Measurements from ENCODE around the gene RGS6.

Gene RGS6

DNA sequence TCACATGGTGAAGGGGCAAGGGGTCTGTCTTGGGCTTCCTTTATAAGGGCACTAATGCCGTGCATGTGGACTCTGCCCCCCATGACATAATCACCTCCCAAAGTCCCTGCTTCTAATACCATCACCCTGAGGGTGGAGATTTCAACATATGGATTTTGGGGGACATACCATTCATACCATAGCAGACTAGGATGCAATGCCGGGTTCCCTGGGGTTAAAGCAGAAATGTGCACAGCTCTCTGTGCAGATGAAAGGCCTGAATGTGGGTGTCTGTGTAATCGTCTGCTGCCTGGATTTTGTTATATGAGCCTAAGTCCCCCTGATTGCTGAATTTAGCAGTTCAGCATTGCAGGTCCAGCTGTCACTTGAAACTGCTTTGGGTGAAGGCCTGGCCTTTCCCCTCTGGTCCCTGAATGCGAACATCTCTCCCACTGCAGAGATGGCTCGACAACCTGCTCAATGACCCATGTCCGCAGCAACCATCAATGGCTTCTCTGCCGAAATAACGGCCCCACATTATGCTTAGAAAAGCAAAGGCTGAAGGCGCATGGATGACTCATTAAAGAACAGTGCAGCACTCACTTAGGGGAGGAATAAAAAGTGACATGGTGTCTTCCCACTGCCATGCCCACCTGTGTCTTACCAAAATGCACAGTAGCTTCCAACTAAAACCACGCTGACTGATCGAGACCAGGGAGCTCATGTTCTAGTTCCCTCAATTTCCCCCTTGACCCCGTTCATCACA is 675.3 kb downstream of the RGS6 start:
- DNase-seq (ENCODE audit: low read depth in 3 of 3): no peak

DNA sequence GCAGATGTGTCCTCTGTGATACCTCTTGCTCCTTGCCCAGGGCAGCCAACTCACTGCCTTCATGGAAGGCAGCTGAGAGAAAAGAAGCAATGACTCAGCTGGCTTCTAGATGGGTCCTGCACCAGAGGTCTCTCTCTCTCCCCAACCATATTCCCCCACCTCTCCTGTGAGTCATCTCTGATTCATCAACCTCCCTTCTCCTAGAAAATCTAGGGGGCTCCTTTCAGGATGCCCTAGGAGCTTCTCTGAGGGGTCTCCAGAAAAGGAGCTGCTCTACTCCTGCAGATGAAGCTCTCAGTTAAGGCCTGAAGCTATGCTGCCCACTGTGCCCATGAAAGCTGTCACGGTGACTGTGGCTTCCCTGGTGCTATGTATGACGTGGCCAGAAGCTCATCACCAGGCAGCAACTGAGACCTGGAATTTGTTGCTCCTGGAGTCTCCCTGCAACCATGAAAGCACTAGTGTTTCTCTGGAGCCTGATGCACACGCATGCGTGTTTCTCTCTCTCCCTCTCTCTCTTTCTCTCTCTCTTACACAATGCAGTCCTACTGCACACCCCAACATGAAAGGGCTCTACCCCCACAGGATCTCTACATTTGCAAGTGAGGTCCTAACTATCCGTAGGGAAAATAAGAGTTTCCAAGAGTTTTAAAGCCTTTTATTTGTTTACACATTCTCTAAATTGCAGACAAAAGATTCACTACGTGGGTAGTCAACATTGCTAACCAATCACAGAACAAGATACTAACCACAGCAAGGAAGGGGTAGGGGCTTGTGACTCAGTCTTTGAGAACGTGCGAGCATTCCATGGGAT is 676.4 kb downstream of the RGS6 start:
- no peak for DNase-seq (ENCODE audit: low read depth in 3 of 3)

DNA sequence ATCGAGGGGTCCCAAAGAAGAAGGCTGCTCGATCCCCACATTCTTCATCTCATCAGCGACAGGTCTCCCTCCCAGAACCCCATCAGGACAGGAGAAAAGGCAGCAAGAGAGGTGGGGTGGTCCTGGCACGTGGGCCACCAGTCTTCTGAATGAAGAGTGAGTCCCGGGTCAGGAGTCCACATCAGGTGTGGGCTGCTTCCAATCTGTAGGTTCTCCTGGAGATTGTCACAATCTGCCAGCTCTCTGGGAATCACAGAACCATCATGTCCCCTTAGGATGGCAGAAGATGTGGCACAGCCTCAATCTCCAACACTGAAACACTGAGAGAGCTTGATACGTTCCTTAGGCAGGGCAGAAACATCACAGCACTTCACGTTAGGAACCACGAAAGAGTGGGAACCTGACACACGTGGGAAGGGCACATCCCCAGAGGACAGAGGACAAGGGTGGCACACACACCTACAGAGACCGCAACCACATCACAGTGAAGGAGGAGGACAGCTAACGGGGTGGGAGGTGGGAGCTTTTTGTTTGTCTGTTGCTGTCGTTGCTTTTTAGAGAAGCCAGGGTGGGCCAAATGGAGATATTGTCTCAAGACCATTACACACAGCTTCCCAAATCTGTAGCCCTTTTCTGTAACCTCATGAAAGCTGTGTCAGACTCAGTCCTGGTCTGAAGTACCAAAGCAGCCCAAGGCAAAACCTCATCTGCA is 677.1 kb downstream of the RGS6 start:
- DNase-seq (ENCODE audit: low read depth in 3 of 3): no peak

DNA sequence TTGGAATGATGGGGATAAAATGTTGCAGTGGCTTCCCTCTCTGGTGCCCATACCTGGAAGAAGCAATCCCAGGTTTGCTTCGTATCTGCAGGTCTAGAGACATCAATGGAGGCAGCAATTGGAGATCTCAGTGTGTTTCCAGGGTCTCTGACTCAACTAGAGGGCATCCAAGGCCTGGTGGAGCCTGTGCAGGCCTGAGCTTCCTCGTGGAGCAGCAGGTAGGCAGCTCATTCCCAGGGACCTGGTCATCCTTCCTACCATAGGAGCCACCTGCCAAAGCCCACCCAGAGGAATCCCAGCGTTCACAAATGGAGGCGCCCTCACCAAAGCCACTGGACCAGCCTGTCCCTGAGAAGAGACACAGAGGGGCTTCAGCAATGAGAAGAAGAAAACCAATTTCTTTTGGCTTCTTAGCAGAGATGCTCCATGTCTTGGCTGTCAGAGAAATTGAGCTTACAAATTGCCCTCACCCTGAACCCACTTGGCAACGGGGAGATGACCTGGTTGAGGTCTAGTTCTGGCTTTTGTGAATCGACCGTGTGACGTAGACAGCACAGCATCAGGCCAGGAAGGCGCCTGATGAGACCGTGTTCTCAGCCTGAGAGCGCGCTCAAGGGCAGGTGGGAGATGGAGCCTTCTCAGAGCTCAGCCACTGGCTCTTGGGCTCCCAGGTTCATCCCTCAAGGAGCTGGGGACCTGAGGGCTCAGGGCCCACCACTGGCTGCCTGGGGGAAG is 678.0 kb downstream of the RGS6 start:
- DNase-seq (ENCODE audit: low read depth in 3 of 3): no peak

DNA sequence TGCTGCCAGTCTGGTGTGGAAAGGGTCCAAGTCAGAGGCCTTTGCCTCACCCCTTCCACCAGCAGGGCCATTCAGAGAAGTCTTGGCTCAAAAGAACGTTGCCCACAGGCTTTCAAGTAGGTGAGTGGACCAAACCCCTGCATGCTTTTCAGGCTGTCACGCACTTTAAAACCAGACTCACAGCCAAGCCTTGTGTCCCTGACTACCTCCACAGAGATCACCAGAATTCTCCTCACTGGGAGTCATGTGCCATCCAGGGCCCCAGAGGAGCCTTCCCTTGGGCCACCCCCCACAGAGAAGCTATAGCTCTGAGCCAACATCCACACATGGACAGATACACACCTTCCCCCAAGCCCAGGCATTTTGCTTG is 678.6 kb downstream of the RGS6 start:
- DNase-seq (ENCODE audit: low read depth in 3 of 3): no peak

DNA sequence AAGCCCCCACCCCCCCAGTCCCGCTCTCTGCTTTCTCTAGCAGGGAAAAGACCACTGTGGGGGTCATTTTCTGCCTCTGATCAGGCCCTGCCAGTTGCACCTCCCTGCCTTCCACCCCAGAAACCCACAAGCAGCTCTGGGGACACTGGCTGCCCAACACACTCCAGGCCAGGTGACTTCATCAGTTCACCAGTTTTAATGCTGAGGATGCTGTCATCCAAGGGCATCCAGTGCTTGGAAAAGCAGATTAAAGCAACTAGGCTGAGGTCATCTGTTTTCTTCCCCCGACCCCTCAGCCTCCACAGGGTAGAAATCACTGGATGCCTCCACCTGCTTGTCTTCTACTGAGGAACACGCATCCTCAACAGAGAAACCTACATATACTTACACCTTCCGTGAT is 679.3 kb downstream of the RGS6 start:
- DNase-seq (ENCODE audit: low read depth in 3 of 3): no peak

DNA sequence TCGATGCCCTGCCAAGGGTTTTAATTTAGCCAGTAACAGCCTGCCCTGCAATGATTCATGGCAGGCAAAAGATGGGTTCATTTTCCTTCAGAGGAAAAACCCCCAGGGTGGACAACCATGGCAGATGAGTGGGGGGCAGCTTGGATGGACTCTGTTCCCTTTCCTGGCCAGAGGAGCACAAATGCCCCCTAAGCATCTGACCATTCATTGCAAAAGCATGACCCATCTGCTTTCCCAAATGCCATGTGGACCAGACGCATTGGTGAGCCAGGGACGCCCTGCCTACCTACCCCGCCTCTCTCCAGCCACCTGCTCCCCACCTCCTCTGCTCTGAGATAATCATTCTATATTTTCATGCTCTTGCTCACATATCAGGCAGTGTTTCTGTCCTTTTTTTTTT is 679.8 kb downstream of the RGS6 start:
- DNase-seq (ENCODE audit: low read depth in 3 of 3): no peak

DNA sequence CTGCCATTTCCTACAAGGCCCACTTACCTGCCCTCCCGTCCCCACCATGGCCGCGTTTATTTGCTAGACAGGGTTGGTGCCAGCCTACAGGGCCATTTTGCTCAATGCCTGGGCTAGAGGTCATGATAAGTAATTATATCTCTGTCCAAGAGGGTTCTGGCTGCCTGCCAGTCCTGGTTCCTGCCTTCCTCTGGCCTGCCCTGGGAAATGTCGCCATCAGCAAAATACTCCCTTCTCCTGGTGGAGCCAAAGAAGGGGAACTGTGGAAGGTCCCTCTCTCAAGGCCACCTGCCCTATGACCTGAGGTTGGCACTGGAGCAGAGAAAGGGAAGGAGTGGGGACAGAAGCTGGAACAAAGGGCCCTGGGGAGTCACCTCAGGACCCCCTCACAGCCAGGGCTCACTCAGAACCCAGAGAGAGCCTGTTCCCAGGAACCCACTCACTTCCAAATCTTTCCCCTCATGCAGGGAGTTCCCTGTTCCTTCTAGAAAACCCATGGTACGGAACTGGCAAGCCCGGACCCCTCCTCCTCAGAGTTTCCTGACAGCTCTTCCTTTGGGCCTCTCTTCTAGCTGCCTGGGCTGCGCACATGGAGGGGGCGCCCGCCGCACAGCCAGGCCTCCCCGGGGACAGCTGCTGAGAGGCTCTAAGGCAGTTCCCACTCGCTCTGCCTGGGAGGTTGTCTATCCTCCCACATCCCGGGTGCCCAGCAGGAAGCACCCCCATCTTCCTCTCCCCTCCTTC is 681.2 kb downstream of the RGS6 start:
- DNase-seq (ENCODE audit: low read depth in 3 of 3): no peak

DNA sequence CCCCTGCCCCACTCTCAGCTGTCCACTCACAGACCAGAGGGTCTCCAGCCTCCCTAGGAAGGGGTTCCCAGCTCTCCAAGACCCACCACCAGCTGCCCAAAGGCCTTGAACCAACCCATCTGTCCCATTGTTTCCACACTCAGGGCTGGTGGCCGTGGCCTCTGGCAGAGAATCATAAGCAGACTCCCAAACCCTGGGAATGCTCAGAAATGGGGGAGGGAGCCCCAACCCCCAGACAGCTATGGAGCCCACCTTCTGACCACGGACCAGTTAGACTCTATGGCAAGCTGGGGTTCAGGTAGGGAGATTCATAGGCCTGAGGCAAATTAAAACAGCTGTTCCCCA is 681.7 kb downstream of the RGS6 start:
- DNase-seq (ENCODE audit: low read depth in 3 of 3): no peak

DNA sequence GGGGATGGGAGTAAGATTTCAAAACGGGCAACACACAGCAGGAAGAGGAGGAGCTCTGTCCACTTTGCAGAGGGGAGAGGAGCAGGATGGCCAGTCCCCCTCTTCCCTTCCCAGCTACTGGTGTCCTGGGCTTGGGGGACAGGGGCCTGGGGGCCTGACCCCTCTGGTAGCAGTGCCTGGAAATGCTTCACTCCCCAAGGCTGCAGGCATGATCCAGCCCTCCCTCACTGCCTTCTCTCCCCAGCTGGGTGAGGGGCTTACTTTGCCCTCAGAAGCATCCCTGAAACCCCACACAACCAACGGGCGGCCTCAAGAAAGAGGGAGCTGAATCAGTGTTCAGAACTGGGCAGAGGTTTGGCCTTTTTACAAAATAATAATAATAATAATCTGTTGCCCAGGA is 682.1 kb downstream of the RGS6 start:
- no peak for DNase-seq (ENCODE audit: low read depth in 3 of 3)

DNA sequence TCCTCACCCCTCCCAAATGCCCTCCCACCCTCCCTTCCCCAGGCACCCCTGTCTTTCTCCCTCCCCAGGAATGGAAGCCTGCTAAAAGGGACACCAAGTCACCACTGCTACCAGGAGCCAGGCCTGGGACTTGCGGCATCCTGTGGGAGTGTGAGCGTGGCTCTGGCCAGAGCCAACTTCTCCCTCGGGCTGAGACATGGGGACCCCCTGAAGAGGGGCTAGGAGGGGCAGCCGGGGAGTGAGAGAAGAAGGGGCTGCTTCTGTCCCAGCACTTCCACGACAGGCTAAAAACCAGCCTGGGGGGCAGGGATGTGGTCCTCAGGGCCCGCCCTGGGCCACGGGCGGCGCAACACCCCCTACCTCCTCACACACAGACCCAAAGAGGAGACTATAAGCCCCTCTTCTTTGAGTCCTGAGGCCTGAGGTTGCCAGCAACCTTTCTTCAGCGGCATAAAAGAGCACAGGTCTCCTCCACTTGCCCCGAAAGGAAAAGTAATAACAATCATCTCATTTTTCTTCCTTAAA is 682.7 kb downstream of the RGS6 start:
- DNase-seq (ENCODE audit: low read depth in 3 of 3): no peak

DNA sequence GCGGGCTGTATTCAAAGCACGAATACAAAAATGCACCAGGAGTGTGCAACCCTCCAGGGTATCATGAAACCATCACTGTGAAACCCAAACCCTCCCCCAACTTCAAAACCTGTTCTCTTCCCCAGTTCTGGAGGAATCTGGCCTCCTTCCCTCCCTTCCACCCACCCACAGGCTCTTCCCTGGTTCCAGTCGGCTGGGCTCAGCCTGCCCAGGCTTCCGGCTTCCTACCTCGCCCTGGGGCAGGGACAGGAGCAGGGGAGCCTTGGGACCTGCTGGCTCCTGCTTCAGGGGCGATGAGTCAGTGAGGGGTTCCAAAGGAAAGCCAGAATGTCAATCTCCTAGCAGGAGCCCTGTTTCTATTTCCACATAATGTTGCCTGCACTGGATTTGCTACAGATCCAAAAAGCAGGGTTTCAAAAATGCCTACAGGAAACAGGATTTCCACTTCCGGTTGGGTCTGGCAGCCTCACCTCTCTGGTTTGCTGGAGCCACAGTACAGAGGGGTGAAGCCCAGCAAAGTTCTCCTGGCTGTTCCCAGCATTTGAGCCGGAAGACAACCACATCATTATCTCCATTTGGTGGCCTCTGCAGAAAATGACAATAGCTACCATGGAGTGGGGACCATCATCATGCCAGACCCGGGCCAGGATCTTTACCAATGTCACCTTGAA is 683.4 kb downstream of the RGS6 start:
- DNase-seq (ENCODE audit: low read depth in 3 of 3): no peak
